DMS153 treated with DMSO at 0.1 percent for 48 hours (cell line): Measurements from ENCODE around the gene DEPDC4.

ENCODE experiments used
- DNase-seq: peaks from one replicate; lab custom pipeline; 2025; ENCODE audit not compliant: unreplicated experiment; lab: John Stamatoyannopoulos, UW

The DEPDC4 gene

GRCh38 chr12:100215209-100215608 lies 51.7 kb downstream of the DEPDC4 start:
- no peak for DNase-seq

DNA sequence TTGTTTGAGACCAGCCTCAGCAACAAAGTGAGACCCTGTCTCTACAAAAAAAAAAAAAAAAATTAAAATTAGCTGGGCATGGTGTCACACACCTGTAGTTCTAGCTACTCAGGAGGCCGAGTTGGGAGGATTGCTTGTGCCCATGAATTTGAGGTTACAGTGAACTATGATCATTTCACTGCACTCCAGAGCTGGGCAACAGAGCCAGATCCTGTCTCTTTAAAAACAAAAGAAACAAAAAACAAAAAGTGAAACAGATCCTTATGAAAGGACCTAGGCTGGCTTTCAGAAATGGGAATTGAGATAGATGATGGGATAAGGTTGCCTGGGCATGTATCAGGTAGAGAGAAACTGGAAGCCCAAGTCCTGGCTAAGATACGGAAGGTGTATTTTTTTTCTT lies 52.4 kb downstream of the DEPDC4 start:
- no peak for DNase-seq

- no peak for DNase-seq
These were observed 53.6 kb downstream of the DEPDC4 start for GRCh38 chr12:100213016-100213891.

GRCh38 chr12:100211698-100212097 lies 55.2 kb downstream of the DEPDC4 start:
- no peak for DNase-seq

- DNase-seq = no peak
These were observed 58.0 kb downstream of the DEPDC4 start for GRCh38 chr12:100208834-100209233.

GRCh38 chr12:100207311-100207710 lies 59.6 kb downstream of the DEPDC4 start:
- no peak for DNase-seq

DNA sequence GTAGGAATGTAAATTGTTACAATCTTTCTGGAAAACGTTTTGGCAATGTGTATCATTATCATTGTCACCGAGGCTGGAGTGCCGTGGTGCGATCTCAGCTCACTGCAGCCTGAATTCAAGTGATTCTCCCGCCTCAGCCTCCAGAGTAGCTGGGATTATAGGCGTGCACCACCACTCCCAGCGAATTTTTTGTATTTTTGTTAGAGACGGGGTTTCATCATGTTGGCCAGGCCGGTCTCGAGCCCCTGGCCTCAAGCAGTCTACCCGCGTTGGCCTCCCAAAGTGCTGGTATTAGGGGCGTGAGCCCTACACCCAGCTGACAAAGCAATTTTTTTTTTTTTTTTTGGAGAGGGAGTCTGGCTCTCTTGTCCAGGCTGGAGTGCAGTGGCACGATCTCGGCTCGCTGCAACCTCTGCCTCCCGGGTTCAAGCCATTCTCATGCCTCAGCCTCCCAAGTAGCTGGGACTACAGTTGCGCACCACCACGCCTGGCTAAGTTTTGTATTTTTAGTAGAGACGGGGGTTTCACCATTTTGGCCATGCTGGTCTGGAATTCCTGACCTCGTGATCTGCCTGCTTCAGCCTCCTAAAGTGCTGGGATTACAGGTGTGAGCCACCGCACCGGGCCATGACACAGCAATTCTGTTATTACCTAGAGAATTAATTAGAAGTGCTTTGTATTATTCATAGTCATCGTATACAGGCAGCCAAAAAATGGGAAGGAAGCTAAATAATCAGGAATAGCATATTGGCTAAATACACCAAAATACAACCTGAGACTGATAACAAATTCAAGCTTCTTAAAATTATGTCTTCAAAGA lies 65.1 kb downstream of the DEPDC4 start:
- DNase-seq = no peak

GRCh38 chr12:100200463-100201181 lies 66.3 kb downstream of the DEPDC4 start, which contains the start of gene ACTR6:
ACTR6 (plus strand) TSS chr12:100200815; CDS start chr12:100200852, 37 bp downstream.
- peak; percentile 86 for DNase-seq

DNA sequence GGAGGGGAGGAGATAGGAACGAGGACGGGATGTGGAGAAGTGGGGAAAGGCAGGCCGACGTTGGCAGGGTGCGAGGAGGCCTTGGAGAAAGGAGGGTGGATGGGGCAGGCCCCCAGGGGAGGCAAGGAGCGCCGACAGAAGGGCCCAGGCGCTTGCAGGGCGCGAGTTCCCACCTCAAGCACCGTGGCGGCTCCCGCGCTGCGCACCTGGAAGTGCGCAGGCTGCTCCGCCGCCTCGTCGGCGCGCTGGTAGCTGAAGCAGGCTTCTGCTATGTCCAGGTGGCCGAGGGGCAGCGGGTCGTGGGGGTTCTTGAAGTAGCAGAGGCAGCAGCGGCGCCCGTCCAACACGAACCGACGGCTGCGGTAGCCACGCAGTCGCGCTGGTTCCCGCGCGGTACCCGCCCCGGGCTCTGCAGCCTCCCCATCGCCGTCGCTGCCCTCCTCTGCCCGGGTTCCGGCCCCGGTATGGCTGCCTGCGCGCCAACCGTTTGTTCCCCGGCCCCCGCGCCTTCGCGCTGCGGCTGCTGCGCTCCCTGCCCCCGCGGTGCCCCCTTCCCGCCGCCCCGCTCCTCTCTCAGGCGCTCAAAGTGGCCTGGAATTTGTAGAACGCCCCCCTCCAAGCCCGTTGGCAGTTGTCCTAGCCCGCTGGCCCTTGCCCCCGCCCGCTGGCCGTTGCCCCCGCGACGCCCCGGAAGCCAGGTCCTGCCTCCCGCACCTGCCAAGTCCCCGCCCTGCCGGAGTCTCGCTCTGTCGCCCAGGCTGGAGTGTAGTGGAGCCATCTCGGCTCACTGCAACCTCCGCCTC lies 67.3 kb downstream of the DEPDC4 start:
- peak; percentile 56 for DNase-seq

DNA sequence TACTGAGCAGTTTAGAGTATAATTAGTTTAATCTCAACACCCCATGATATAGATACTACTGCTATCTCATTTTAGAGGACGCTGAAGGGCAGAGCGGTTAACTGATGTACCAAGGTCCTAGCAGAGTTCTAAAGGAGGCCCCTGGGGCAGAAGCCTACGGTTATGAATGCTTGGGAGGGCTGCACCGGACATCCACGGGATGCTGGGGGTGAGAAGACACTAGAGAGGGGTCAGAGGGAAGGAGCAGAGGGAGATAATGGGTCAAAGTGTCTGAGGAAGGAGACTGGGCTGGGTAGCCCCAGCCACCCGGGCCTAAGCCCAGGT lies 67.9 kb downstream of the DEPDC4 start:
- no peak for DNase-seq

GRCh38 chr12:100197486-100197885 lies 69.4 kb downstream of the DEPDC4 start:
- no peak for DNase-seq

- no peak for DNase-seq
These were observed 73.8 kb downstream of the DEPDC4 start for GRCh38 chr12:100193085-100193484.
